Stimulated activated CD8-positive, alpha-beta memory T cell treated with anti-CD3 and anti-CD28 coated beads, Interleukin-15, amount 100 ng/mL, for 48 hours (primary cell): ENCODE results near the gene TCEA2.
"Not testable (repeated sequence)": the region's sequence is repeated elsewhere in the genome, so short reads cannot be mapped to it uniquely, and the experiment has no call there.

Experiments
- DNase-seq, 2 donors: peaks; one replicate each; pipeline ENCODE4 v3.0.0-alpha.2; 2020; ENCODE audit warnings: low read depth in 2 of 2

Gene TCEA2

GRCh38 chr20:64077876-64078551 is 15.0 kb downstream of the TCEA2 start:
- DNase-seq, result peak in 1 of 2 donors; percentile 42

GRCh38 chr20:64078934-64079272 is 15.9 kb downstream of the TCEA2 start:
- DNase-seq, result no peak

GRCh38 chr20:64079273-64080012 is 16.4 kb downstream of the TCEA2 start, which contains the start of gene RGS19:
RGS19 (minus strand) TSS chr20:64079518; CDS start chr20:64076886, 2,632 bp downstream.
- DNase-seq, result peak; percentile 57

GRCh38 chr20:64080013-64080812 is 17.2 kb downstream of the TCEA2 start, which contains the start of gene OPRL1:
OPRL1 (plus strand) TSS chr20:64080082; CDS start chr20:64092721, 12,639 bp downstream.
- no peak for DNase-seq

GRCh38 chr20:64080813-64081623 is 18.0 kb downstream of the TCEA2 start:
- no peak for DNase-seq

- DNase-seq, result no peak
These were observed 18.6 kb downstream of the TCEA2 start for GRCh38 chr20:64081624-64081964.

- no peak for DNase-seq
These were observed 19.2 kb downstream of the TCEA2 start for GRCh38 chr20:64082126-64082731.

GRCh38 chr20:64082820-64083377 is 19.9 kb downstream of the TCEA2 start:
- DNase-seq, result no peak

- DNase-seq, result peak; percentile 65 to 73
These were observed 20.4 kb downstream of the TCEA2 start for GRCh38 chr20:64083378-64083803.

- DNase-seq, result no peak
These were observed 21.0 kb downstream of the TCEA2 start, which contains the start of gene LKAAEAR1 for GRCh38 chr20:64083804-64084684. LKAAEAR1 (minus strand) TSS chr20:64084398; CDS start chr20:64084219, 179 bp downstream.

- no peak for DNase-seq
These were observed 21.7 kb downstream of the TCEA2 start for GRCh38 chr20:64084685-64085152.

- DNase-seq, result no peak
These were observed 23.8 kb downstream of the TCEA2 start for GRCh38 chr20:64086801-64087200.

GRCh38 chr20:64087226-64087825 is 24.3 kb downstream of the TCEA2 start:
- not testable (repeated sequence) for DNase-seq

- DNase-seq, result not testable (repeated sequence)
These were observed 25.6 kb downstream of the TCEA2 start for GRCh38 chr20:64088586-64088985.

GRCh38 chr20:64090165-64090564 is 27.2 kb downstream of the TCEA2 start:
- DNase-seq, result no peak

GRCh38 chr20:64091340-64091739 is 28.3 kb downstream of the TCEA2 start:
- no peak for DNase-seq

GRCh38 chr20:64091770-64092169 is 28.8 kb downstream of the TCEA2 start:
- no peak for DNase-seq

- DNase-seq, result no peak
These were observed 29.4 kb downstream of the TCEA2 start for GRCh38 chr20:64092258-64093012.
